Stomach (tissue), 4 donors: ENCODE measurements around the gene FGA.

Source experiments
- CTCF ChIP-seq, 7 experiments: fragments of 450-650 bp in 4 of 7; fragments of 200-600 bp in 3 of 7; sonication (generic) in 3 of 7; IDR thresholded peaks; one replicate each; pipeline ENCODE4 v1.5.1; 2016 to 2019; ENCODE audit warnings: antibody characterized with exemption in 7 of 7, control low read depth in 2 of 7, mild to moderate bottlenecking in 1 of 7
- POLR2A ChIP-seq, 4 donors: fragments of 450-650 bp; IDR thresholded peaks; one replicate each; pipeline ENCODE4 v1.6.1; 2016; ENCODE audit warnings: antibody characterized with exemption in 4 of 4, control low read depth in 2 of 4, mild to moderate bottlenecking in 1 of 4, moderate library complexity in 1 of 4

- TF ChIP-seq POLR2A (IDR thresholded peaks at IDR 0.05) (no peak), CTCF (IDR thresholded peaks at IDR 0.05) (no peak)
These were observed 23.8 kb downstream of the FGA start for GRCh38 chr4:154566639-154567204.
